GM04503 (cell line): Measurements from ENCODE around the gene RTP3.

Experiments used
- DNase-seq: peaks from one replicate; pipeline ENCODE4 v3.0.0-alpha.2; 2012; ENCODE audit warnings: low read depth

RTP3 gene

DNA sequence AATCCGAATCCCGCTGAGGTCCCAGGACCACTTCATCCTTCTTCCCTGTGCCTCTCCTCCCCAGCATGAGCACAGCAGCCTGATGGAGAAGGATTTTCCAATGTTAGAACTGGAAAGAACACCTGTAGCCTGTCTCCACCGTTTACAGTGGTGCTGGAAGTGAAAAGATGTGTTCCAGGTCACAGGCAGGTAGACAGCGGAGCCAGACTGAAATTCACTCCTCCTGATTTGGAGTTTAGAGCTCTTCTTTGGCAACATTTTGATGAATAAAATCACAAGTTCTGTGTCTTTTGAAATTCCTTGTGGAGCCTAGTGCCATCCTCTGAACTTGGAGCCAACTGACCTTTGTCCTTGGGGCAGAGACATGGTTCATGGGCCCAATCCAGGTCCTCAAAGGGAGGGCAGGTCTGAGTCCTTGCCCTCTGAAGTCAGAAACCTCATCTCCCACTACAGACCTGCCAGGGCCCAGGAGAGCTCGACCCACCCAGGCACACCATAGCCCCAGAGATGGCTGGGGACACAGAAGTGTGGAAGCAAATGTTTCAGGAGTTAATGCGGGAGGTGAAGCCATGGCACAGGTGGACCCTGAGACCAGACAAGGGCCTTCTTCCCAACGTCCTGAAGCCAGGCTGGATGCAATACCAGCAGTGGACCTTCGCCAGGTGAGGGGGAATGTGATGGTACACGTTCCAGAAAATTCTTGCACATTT is at the start of gene RTP3:
RTP3 (plus strand) TSS at position 421 of the 710 bp plus-strand sequence; CDS start at position 508, 87 bp downstream.
- no peak for DNase-seq

DNA sequence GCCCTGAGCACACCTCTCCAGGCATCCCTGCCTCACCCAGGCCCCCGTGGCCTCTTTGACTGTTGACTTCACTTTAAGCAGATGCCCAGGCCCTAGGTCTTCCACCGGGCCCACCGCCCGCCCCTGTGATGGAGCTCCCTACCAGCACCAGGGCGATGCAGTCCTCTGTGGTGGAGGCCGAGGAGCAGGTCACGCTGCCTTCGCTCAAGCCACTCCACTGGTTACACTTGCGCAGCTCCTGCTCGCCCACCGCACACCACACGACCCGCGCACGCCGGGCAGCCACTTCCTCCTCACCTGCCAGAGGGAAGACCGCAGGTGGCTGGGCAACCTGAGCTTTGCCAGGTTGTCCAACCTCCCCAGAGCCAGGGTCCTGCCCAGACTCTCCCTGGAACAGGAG is 49.1 kb upstream of the RTP3 start:
- no peak for DNase-seq

- DNase-seq, result no peak
Measured at GRCh38 chr3:46449755-46450552, 47.8 kb upstream of the RTP3 start.

GRCh38 chr3:46453526-46454208 is 44.1 kb upstream of the RTP3 start:
- DNase-seq, result no peak

DNA sequence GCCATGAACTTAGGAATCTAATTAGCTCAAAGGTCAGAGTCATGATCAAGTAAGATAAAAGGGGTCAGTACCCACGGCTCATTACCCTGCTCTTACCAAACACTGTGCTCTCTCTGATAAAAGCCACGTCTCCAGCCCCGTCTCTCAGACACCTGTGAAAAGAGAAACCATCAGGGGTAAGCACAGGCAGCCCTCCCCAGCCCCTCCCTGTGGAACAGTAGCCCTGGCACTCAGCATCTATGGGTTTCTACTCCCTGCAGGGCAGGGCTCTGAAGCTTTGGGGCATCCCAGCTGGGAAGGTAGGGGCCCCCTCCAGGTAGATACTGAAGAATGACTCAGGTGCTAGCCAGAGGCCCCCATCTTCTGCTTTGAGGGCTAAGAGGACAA is 43.6 kb upstream of the RTP3 start:
- no peak for DNase-seq

DNA sequence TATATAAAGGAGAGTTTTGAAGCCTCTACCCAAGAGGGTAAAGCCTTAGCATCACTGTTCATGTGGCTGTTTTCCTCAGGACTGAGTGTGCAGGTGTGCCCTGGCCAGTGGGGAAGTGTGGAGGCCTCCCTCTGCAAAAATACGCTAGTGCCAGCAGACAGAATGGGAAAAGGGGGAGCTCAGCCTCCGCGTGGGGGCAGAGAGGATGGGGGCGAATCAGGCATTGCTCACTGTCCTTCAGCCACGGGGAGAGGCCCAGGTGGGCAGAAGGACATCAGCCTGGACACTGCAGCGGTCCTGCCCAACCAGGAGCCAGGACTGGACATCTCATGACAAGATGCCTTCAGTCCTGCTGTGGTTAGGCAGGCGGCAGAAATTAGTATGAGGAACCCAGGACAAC is 43.2 kb upstream of the RTP3 start:
- DNase-seq, result no peak

DNA sequence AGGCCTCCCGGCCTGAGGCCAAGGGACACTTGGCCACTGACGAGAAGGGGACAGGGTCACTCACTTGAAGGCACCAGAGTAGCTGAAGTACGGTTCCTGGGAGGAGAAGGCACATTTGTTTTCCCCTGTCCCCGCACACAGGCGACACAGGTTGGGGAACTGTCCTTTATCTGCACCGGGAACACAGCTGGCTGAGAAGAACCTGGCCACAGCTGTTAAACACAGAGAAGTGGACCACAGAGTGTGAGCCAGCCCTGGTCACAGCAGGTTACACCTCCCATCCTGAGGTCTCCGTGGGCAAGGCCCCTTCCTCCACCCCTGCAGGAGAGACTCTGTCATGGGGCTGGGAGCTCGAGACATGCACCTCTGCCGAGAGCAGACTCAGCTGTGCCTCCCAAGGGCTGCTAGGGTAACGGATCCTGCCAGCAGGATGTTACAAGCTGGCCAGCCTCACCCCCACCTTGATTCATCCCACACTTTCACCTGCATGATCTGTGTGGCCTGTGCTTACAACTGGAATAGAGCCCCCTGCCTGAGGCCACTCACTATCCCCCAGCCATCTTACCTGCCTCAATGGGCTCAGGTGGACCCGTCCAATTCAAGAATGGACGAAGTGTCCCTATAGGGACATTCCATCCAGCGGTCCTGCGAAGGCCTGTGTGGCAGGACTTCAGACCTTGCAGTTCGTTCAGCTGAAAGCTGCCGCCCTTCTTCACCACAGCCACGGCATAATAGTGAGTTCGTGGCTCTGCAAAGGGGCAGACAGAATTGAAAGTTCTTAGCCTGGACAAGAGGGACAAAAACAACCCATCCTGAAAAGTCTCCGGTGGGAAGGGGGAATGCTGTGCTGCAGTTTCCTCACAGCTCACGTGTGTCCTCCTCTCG is 42.3 kb upstream of the RTP3 start:
- no peak for DNase-seq

- DNase-seq, result no peak
Measured at GRCh38 chr3:46456118-46456517, 41.7 kb upstream of the RTP3 start.

DNA sequence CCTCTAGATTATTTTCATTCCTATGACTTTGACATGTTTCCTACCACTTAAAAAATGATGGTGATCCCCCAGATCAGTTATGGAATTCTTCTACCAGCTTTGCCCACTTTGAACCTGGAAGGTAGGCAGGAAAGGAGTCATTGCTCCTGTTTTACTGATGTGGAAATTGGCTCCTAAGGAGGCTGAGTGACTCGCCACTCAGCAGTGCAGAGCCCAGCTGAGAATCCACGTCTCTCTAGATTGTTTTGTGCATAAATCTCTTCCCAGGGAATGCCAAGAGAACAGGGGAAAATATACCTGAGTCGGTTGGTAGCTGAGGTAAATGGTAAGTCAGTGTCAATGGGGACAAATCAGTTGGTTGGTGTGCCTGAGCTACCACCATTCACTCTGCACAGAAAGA is 37.7 kb upstream of the RTP3 start:
- DNase-seq, result no peak

DNA sequence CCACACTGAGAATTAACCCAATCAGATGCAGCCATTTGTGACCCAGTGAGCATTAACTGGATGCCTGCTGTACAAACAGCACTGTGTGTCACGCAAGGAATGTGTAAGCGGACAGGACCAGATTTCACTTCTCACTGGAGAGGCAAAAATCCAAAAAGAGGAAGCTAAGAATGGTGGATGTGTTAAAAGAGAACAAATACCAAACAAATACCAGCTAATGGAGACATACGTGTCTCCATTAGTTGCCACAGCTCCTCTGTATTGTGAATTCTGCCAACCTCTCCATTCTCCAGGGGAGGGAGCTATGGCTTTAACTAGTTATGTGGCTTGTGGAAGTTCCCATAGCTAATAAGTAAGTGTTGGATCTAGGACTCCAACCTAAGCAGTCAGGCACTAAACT is 35.7 kb upstream of the RTP3 start:
- DNase-seq, result no peak

GRCh38 chr3:46462511-46462910 is 35.3 kb upstream of the RTP3 start:
- DNase-seq, result no peak

DNA sequence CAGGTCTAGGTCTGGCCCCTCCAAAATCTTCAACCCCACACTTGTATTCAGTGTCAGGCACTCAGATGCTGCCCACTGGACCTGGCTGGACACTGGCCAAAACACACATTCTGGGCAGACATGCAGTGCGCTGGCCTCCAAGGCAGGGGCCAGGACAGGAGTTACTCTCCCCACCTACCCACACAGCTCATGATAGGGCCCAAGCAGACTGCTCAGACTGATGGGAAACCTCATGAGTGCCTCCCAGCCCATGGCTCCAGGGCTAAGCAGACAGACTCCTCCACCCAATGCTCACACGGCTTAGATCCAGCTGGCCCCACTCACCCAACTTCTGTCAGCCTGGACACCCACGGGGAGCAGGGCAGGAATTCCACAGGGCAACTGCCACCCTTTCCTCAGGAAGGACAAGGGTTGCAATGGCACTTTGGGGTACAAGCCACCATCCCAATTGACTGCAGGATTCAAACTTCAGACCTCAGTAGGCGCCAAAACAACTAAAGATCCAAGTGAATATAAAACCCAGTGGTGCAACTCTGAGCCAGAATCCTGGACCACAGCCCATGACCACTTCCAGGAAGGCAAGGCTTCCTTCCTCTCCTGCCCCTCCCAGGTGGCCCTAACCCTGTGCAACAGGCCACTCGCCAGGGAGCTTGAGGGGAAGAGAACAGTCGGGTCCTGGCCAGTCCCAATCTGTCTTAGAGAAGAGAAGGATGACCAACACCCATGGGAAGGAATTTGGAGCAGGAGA is 34.5 kb upstream of the RTP3 start:
- no peak for DNase-seq

GRCh38 chr3:46463868-46464241 is 33.9 kb upstream of the RTP3 start:
- no peak for DNase-seq

DNA sequence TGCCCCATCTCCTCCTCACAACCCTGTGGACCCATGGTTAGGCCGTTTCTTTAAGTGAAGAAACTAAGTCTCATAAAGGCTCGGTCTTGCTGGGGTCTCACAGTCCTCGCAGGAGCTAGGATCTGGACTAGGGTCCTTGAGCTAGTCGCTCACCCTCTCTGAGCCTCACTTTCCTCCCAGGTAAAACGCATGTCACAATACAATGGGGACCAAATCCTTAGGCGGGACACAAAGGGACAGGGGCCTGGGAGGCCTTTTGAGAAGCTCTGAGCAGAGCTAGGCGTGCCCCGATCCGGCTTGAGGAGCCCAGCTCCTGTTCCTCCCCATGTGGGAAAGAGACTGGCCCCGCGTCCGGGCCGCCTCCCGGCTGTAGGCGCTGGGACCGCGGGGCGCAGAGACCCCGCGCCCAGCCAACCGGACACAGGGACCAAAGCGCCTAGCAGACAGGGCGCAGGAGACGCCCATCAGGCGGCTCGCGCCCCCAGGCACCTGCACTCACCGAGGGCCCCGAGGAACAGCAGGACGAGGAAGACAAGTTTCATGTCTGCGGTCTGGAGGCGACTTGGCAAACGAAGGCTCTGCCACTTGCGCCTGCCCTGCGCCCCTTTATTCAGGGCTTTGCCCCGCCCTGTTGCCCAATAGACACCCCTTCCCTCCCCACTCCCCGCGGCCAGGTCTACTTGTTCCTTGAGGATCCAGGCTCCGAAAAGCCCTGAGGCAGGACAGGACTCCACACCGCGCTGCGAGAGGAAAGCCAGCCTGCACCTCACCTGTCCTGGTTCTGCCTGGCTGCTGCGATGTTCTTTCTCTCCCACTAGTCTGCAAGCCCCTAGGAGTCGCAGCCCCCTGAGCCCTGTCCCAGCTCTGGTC is 33.2 kb upstream of the RTP3 start, which contains the start of gene LTF:
LTF (minus strand) TSS at position 580 of the 870 bp plus-strand sequence; CDS start at position 542, 38 bp downstream.
- DNase-seq, result no peak

- no peak for DNase-seq
Measured at GRCh38 chr3:46465196-46465520, 32.6 kb upstream of the RTP3 start.

GRCh38 chr3:46466273-46466672 is 31.5 kb upstream of the RTP3 start:
- no peak for DNase-seq

DNA sequence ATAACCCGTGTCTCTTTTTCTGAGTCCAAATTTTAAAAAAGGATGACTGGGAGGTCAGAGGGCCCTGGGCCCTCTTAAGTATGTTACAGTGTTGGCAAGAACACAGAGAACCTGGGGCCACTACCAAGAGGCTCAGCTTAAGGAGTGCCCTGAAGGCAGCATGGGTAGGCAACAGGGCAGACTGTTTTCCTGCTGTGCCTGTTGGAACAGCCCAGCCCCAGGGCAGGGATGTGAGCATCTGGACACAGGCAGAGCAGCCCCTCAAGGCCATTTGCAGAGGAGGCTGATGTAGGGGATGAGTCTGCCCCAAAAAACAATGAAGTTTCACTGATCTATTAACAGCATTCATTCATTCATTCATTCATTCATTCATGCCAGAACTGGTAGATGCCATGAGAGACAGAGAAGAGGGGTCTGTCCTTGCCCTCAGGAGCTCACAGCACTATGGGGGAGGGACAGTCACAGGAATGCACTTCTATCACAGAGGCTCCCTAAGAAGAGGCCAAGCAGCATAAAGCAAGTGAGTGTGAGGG is 30.8 kb upstream of the RTP3 start:
- DNase-seq, result no peak

DNA sequence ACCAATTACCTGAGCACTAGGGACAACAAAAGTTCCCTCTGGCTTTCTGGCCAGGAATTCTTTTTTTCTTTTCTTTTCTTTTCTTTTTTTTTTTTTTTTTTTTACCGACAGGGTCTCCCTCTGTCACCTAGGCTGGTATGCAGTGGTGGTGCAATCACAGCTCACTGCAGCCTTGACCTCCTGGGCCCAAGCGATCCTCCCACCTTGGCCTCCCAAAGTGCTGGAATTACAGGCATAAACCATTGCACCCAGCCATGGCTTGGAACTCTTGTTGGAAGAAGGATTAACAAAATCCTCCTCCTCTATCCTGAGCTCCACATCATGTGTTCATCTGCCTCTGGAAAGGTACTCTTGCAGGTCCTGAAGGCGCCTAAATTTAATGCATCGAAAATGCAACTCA is 30.2 kb upstream of the RTP3 start:
- DNase-seq, result no peak

GRCh38 chr3:46468753-46469600 is 28.8 kb upstream of the RTP3 start:
- no peak for DNase-seq
